K562 (cell line): ENCODE data around the gene NUP210. TPM values are rescaled to one million over a fixed set of nuclear protein-coding genes. Genes with fewer than 3 reads are reported as not detected.

Experiments used
- BACH1 ChIP-seq: fragments of 200-800 bp; sonication (Bioruptor generic); IDR thresholded peaks from 2 replicates; pipeline ENCODE4 v1.6.1; 2016; ENCODE audit warnings: missing genetic modification characterization, missing compliant biosample characterization
- BRCA1 ChIP-seq, 2 experiments: fragments of 450-650 bp in 1 of 2; sonication (generic) in 1 of 2; formaldehyde crosslinking in 1 of 2; IDR thresholded peaks; 2 replicates each; pipeline versions ENCODE4 v1.5.0 to v1.6.1; 2017 to 2020; ENCODE audit warnings: mild to moderate bottlenecking in 1 of 2, missing genetic modification reagents in 1 of 2
- ERF ChIP-seq: fragments of 450-650 bp; formaldehyde crosslinking; IDR thresholded peaks from 2 replicates; pipeline ENCODE4 v1.4.0; 2020; ENCODE audit warnings: mild to moderate bottlenecking, mixed read lengths
- GABPB2 ChIP-seq: fragments of 250-450 bp; sonication (Bioruptor Pico); conservative IDR thresholded peaks from 2 replicates; pipeline ENCODE4 v1.5.1; 2021; ENCODE audit warnings: mild to moderate bottlenecking
- MCM2 ChIP-seq: fragments of 450-650 bp; IDR thresholded peaks from 2 replicates; pipeline ENCODE4 v1.6.1; 2017; ENCODE audit warnings: low read depth, mild to moderate bottlenecking
- POLR2B ChIP-seq: fragments of 450-650 bp; IDR thresholded peaks from 2 replicates; pipeline ENCODE4 v1.6.1; 2018; ENCODE audit warnings: low read depth; ENCODE audit not compliant: partially characterized antibody
- SMARCA4 ChIP-seq: fragments of 450-650 bp; IDR thresholded peaks from 2 replicates; pipeline ENCODE4 v1.6.1; 2016
- TARDBP ChIP-seq: fragments of 450-650 bp; IDR thresholded peaks from 2 replicates; pipeline ENCODE4 v1.6.1; 2016
- ZMIZ1 ChIP-seq, 2 experiments: fragments of 150-350 bp in 1 of 2; IDR thresholded peaks; 2 replicates each; pipeline ENCODE4 v1.6.1; 2012 to 2016; ENCODE audit warnings: low read depth in 2 of 2, low read length in 2 of 2, mild to moderate bottlenecking in 1 of 2, moderate library complexity in 1 of 2
- ZNF143 ChIP-seq: sonication (generic); formaldehyde crosslinking; IDR thresholded peaks from 2 replicates; pipeline ENCODE4 v1.9.0; 2022; ENCODE audit warnings: mild to moderate bottlenecking, missing genetic modification reagents
- ZNF263 ChIP-seq: sonication (generic); formaldehyde crosslinking; IDR thresholded peaks from 2 replicates; pipeline ENCODE4 v1.8.0; 2022; ENCODE audit warnings: mild to moderate bottlenecking, missing genetic modification reagents, borderline replicate concordance
- polyA plus RNA-seq, 8 experiments: library from polyadenylated mRNA; depleted of rRNA in 4 of 8; stranded (reverse) in 5 of 8; unstranded in 3 of 8; fragments of >200 nt; fragmentation: Nextera tagmentation in 2 of 8; fragmentation: Illumina TruSeq in 1 of 8; extraction: Ambion mirVana in 2 of 8; extraction: Trizol in 1 of 8; gene quantifications; 2 replicates each; pipeline versions ENCODE4 v1.2.1 to v1.2.3, GENCODE V29; 2011 to 2014; ENCODE audit warnings: inconsistent platforms in 1 of 8, missing spikeins in 1 of 8
- total RNA-seq, 7 experiments: library from RNA; depleted of rRNA in 6 of 7; stranded (reverse); fragments of >200 nt in 6 of 7; fragmentation: Illumina TruSeq in 2 of 7; extraction: Trizol in 2 of 7; gene quantifications; 2 replicates each; pipeline versions ENCODE4 v1.2.1 to v1.2.3, GENCODE V29; 2011 to 2021; ENCODE audit warnings: low replicate concordance in 1 of 7
- TF ChIP-seq, protein P1 (sequence below): sonication (generic); formaldehyde crosslinking; IDR thresholded peaks from 2 replicates; pipeline ENCODE4 v1.8.0; 2023; ENCODE audit warnings: mild to moderate bottlenecking, missing genetic modification reagents

NUP210 gene
- total and polyA plus RNA-seq, 9 of the 15 experiments (the other 6 are each of a cell fraction or from before 2014, with no cell fraction given): 1.2 to 138 (median 44.0) TPM

DNA sequence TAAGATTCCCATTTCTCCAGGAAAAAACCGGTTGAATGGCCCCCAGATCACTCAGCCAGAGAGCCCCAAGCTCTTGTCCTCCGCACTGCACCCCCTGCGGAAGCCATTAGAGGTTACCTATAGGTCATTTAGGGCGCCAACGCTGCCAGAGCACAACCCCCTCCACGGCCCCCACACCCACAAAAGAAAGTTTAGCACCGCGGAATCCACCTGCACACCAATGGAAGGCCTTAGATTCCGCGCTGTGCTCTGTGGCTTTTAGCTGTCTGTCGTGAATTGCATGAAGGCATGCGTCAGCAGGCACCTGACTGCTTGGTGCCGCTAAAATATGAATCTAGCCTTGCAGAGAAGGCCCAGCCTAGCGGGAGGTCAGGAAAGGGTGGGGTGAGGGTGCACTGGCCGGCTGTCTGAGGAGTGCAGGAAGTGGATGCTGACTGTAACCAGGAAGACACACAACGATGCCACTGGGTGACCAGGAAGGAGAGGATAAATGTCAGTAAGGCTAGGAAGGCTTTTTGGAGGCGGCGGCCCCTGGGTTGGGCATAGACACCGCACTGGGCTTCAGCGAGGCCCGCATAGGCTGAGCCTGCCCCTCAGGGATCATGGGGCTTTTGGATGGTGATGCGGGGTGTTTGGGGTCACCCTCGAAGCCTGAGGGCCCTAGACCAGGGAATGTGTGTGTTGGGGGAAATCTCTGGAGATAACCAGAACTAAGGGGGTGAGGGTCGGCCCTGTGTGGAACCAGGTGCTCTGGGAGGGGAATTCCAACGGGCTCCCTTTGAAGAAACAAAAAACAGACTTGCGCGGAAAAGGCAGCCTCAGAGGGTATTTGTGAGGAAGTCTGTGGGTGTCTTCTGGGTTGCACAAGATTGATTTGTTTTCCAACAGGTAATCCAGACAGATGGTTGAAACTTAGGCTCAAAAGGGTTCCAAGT, 976 bp upstream of the NUP210 start (continued):
- TF ChIP-seq, protein P1, sequence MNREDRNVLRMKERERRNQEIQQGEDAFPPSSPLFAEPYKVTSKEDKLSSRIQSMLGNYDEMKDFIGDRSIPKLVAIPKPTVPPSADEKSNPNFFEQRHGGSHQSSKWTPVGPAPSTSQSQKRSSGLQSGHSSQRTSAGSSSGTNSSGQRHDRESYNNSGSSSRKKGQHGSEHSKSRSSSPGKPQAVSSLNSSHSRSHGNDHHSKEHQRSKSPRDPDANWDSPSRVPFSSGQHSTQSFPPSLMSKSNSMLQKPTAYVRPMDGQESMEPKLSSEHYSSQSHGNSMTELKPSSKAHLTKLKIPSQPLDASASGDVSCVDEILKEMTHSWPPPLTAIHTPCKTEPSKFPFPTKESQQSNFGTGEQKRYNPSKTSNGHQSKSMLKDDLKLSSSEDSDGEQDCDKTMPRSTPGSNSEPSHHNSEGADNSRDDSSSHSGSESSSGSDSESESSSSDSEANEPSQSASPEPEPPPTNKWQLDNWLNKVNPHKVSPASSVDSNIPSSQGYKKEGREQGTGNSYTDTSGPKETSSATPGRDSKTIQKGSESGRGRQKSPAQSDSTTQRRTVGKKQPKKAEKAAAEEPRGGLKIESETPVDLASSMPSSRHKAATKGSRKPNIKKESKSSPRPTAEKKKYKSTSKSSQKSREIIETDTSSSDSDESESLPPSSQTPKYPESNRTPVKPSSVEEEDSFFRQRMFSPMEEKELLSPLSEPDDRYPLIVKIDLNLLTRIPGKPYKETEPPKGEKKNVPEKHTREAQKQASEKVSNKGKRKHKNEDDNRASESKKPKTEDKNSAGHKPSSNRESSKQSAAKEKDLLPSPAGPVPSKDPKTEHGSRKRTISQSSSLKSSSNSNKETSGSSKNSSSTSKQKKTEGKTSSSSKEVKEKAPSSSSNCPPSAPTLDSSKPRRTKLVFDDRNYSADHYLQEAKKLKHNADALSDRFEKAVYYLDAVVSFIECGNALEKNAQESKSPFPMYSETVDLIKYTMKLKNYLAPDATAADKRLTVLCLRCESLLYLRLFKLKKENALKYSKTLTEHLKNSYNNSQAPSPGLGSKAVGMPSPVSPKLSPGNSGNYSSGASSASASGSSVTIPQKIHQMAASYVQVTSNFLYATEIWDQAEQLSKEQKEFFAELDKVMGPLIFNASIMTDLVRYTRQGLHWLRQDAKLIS (CRISPR knock-in tag): no peak
- TF ChIP-seq SMARCA4: peak; percentile 70
- no peak for TF ChIP-seq MCM2
- peak; percentile 69 for TF ChIP-seq POLR2B
- no peak for TF ChIP-seq ZNF263 (CRISPR knock-in tag)
- TF ChIP-seq ZNF143: no peak
- TF ChIP-seq ZMIZ1 (IDR thresholded peaks at IDR 0.05; ENCODE audit: low read depth in 2 of 2, low read length in 2 of 2): no peak
- TF ChIP-seq TARDBP: 0 out of 2 replicates have a peak, but pooled peaks have one; percentile 74
- no peak for TF ChIP-seq ERF (CRISPR knock-in tag)
- TF ChIP-seq BRCA1 (IDR thresholded peaks at IDR 0.05): no peak
- 0 out of 2 replicates have a peak, but pooled peaks have one; percentile 55 for TF ChIP-seq BRCA1 (CRISPR knock-in tag; IDR thresholded peaks at IDR 0.05)
- TF ChIP-seq BACH1 (tag): peak; percentile 73
- TF ChIP-seq GABPB2 (CRISPR knock-in tag): no peak
- TF ChIP-seq, all 486 proteins: peak for 144
